ENCODE data around the gene COIL.

COIL gene

DNA sequence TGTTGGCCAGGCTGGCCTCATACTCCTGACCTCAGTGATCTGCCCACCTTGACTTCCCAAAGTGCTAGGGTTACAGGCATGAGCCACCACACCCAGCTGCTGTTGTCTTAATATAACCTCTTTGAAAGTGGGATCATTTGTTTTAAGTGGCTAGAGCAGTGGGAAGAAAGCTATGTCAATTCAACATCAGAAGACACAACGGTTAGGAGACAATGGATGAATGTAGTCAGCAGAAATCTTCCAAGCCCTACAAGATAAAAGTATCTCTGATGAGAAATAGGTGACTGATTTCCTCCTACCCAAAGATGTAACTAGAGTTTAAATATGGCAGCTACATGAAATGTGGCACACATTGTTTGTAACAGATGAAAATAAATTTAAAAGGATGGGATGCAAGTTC, 27.0 kb downstream of the COIL start:
- no peak for DNase-seq

DNA sequence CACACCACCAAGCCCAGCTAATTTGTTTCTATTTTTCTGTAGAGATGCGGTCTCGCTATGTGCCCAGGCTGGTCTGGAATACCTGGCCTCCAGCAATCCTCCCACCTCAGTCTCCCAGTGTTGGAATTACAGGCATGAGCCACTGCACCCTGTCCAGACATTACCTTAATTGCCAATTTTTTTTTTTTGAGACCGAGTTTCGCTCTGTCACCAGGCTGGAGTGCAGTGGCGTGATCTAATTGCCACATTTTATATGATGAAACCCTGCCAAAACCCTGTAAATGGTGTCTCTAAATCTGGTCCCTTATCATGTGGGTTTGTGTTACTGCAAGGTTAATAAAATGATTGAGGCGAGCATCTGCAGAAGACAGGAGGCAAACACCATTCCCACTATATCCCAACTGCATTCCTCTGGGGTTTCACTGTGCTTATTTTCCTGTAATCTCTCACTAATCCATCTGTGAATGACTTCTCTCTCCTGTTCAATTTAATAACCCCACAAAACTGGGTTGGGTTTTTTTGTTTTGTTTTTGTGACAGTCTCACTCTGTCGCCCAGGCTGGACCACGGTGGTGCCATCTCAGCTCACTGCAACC, 27.6 kb downstream of the COIL start:
- no peak for DNase-seq

DNA sequence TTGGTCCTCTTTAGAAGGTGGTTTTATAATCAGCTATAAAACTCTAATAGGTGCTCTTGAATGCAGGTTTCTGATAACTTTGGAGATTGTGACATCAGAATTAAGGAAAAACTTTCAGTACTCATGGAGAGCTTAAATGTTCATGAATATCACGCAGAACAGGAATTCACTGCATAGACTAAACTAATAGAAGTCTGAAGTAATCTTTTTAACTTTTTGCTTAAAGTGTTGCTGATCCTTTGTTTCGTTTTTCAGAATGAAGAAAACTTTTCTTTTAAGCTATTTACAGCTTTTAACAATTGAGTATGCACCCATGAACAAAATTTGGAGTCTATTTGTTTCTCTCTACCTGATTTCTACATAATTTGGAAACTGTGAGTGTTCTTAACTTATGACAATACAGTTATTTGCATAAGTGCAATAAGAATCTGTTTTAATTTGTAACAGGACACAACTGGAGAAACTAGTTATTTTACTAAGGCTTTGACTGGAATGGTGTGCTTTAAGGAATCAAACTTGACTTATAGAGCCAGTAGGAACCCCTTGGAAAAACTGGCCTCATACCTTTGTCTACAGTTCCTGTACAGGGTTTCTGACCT, 30.0 kb downstream of the COIL start:
- no peak for DNase-seq

DNA sequence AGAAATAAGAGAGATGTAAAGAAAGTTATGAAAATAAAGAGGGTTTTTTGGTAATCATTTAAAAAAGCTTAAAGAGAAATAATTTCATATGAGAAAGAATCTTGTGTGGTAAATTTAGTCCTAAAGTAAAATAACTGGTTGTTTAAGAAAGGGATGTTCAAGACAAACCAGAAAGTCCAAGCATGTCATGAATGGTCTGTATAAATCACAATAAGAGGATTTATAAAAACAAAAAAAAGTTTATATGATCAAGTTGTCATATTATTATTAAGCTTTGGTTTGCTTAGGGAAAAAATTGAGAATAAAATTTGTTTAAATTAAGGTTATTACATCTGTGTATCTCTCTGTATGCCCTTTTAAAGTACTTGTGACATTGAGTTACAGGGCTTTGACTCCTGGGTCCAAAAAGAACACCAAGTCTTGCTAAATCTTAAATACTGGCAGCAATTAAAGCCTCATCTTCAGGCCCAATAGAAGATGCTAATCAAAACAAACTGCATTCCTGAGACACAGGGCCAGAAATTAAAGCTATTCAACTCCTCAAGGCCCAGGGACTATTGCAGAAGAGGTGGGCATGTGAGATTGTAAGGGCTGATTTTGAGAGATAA, 31.4 kb downstream of the COIL start:
- no peak for DNase-seq

DNA sequence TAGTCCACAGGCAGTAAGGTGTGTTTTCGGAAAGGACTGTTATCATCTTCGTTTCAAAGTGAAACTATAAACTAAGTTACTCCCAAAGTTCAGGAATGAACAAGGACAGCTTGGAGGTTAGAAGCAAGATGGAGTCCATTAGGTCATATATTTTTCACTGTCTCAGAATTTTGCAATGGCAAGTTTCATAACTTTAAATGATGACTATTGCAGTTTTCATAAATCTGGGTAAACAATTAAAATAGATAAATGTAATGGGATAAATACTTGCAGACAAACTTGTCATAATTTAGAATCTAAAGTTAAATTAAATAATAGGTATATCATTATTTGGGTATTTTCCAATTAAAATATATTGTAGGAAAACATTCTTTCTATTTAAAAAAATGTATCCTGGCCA, 32.3 kb downstream of the COIL start:
- no peak for DNase-seq

DNA sequence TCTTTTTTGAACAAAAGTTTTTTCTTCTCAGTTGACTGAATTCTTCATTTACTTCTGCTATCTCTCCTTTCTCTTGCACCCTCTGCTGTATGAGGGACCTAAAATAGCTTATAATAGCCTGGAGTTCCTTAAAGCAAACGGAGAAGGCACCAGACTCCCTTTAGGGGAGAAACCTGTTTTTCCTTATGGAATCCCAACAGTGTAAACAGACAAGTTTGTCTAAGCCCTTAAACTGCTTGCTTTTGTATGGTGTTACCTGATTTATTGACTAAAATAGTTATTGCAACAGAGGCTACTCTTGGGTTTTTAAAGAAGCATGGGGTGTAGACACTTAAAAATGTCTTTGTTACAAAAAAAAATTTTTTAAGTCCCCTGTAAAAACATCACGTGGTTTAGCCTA, 34.1 kb downstream of the COIL start:
- DNase-seq: no peak

DNA sequence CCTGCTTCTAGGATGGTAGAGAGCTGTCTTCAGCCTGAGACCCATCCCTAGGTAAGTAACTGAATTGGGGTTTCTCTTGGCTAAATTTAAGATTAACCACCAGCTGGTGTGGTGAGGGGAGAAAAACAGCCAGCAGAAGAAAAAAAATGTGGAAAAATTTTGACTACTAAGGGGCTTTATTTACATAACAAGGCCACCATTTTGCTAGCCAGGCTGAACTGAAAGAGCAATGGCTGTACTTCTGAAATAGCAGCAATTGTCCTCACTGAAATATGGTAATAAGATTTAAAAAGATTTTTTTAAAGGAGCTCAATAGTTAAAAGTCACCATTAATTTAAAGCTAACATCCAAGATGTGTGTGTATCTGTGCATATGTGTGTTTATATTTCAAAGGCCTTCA, 34.6 kb downstream of the COIL start:
- no peak for DNase-seq

DNA sequence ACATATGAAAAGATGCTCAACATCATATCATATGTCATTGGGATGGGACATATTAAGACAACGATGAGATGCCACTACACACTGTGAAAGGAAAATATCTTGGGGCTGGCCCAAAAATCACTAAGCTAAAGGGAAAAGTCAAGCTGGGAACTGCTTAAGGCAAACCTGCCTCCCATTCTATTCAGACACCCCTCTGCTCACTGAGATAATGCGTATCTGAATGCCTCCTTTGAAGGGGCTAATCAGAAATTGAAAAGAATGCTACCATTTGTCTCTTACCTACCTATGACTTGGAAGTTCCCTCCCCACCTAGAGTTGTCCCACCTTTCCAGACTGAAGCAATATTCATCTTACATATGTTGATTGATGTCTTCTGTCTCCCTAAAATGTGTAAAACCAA, 35.8 kb downstream of the COIL start:
- DNase-seq: no peak

DNA sequence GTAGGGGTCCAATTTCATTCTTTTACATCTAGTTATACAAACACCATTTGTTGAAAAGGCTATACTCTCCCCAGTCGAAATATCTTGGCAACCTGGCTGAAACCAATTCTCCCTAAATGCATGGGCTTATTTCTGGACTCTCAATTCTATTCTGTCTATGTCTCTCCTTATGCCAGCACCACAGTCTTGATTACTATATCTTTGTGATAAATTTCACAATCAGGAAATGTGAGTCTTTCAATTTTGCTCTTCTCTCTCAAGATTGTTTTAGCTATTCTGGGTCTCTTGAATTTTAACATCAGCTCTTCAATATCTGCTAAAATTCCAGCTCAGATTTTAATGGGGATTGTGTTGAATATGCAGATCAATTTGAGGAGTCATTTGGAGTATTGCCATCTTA, 41.1 kb downstream of the COIL start:
- DNase-seq: no peak

DNA sequence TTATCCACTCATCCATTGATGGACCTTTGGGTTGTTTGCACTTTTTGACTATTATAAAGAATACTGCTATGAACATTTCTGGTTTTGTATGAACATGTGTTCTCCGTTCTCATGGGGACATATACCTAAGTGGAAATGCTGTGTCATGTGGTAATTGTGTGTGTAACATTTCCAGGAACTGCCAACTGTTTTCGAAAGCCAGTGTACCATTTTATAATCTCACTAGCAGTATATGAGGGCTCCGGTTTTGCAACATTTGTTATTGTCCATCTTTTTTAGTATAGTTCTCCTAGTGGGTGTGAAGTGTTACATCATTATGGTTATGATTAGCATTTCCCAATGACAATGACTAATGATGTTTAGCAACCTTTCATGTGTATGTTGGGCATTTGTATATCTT, 41.9 kb downstream of the COIL start:
- no peak for DNase-seq

DNA sequence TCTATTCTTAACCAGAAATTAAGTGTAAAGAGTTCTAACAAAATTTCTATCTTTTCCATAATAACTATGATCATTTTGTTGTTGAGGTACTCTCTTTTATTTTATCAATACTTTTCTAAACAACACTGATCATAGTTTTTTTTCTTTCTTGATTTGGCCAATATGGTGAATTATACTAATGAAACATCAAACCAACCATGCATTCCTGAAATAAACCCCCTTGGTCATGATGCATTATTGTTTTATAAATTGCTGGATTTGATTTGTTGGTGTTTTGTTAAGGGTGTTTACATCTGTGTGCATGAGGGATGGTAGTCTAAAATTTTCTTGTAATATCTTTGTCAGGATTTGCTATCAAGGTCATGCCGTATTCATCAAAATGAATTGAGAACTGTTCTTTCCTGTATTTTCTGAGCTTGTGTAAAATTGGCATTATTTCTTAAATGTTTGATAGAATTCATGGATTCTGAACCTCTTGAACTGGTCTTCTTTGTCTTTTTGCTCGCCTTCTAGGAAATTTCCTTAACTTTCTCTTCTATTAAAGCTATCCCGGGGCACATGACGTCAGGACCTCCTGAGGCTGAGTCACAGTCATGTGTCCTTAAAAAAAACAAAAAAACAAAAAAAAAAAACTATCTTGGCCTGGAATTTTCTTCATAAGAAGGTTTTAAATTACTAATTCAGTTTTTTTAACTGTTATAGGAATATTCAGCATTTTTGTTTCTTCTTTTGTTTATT, 43.1 kb downstream of the COIL start:
- DNase-seq: no peak

DNA sequence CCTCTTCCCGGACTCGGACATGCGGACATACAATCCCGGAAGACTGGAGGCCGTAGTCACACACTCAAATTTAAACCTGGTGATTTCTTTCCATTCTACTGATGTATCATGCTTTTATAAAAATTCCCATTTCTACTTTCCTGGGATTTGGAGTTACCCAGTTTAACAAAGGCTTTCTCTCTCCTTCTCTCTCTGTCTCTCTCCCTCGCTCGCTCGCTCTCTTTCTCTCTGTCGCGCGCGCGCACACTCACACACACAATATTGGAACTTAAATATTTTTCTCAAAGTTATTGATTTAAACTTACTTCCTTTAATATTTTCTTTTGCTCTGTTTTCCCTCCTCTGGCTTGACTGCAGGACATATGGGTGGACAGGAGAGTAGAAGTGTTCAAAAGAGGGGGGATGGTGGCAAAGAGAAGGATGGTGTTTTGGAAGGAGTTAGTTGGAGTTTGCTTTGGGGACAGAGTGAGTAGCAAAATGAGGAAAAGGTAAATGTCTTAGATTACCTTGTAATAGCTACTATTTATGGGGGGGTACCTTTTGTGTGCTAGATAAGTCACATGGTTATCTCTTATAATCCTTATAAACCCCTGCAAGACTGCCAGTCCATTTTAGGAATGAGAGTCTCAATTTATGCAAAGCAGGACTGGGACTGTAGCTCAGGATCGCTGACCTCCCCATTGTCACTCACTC, 46.1 kb downstream of the COIL start:
- DNase-seq: peak; percentile 67

DNA sequence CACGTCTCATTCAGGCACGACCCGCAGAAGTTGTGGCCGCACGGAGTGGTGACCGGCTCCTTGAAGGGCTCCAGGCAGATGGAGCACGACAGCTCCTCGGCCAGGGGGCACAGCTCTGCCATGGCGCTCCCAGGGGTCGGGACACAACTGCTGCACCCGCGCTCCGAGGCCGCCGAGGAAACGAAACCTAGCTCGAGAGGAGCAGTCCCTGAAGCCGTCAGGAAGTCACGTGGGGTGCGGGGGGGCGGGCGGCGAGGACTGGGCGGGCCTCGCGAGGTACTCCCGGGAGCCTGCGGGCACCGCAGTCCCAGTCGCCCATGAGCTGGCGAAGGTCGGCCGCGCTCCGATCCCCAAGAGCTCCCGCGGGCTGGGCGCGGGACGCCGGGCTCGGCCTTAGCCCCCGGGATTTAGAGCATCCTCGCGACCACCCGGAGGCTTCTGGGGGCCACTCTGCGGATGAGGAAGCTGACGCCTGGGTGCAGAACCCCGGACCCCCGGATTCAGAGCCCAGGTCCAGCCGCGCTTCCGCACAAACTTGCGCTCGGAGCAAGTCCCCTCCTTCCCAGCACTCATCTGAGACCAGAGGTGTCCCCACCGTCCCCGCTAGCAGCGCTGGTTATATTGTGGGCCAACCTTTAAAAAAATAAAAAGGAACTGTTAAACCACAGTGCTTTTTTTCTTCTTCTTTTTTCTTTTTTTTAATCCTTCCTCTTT, 46.8 kb downstream of the COIL start, which contains the start of gene TRIM25:
TSS of gene TRIM25 (minus strand) at position 183 of the 714 bp plus-strand sequence. CDS start at position 122, 61 bp downstream.
- peak; percentile 91 for DNase-seq

DNA sequence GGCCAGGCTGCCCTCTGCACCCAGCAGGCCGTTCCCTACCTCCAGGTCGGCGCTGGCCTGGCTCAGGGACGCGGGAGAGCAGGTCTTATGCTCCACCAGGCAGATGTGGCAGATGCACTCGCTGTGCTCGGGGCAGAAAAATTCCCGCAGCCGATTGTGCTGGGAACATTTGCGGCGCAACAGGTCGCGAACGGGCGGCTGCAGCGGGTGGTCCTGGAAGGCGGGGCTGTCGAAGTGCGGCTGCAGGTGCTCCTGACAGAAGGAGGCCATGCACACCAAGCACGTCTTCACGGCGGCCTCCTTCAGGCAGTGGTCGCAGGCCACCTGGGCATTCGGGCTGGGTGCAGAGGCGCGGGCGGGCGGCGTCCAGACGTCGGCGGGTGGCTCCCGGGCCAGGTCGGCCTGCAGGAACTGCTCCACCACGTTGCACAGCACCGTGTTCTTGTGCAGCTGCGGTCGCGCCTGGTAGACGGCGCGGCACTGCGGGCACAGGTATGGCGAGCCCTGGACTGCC, 47.4 kb downstream of the COIL start:
- DNase-seq: peak; percentile 29

DNA sequence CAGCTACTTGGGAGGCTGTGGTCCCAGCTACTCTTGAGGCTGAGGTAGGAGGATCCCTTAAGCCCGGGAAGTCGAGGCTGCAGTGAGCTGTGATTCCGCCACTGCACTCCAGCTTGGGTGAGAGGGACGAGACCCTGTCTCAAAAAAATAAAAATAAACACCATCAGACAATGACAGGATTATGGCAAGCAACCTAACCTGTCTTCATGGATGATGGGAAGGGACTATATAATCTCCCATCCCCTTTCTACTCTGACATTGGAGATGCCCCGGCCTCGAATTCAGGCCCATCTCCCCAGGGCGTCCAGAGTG, 47.9 kb downstream of the COIL start:
- DNase-seq: no peak

DNA sequence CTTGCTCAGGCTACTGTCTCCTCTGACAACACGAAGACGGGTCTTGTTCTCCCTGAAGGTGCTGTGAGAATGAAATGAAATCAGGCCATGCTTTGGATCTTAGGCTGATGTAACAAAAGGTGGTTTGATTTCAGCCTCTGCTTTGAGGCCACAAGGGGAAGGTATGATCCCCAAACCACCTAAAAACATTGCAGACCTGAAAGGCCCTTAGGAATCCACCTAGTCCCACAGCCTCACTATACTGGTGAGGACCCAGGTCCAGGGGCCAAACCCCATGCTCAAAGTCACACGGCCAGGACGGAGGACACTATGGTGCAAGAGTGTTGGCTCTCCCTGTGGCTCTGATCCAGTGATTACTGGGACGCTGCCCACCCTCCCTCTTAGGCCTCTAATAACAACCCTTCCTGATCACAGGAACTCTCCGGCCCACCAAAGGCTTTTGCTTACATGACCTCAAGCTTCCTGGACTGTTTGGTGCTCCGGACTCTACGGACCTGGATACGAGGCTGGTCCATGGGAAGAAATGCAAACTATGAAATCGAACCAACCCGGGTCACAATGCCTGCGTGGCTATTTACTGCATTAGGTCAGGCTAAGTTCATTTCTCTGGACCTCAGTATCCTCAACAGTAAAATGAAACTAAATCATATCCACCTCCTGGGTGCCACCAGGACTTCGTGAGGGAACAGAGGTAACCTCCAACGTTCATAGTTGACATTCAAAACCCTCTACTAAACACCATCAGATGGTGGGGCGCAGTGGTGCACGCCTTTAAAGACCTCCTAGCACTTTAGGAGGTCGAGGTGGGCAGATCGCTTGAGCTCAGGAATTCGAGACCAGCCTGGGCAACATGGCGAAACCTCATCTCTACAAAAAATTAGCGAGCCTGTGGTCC, 48.5 kb downstream of the COIL start:
- DNase-seq: no peak

DNA sequence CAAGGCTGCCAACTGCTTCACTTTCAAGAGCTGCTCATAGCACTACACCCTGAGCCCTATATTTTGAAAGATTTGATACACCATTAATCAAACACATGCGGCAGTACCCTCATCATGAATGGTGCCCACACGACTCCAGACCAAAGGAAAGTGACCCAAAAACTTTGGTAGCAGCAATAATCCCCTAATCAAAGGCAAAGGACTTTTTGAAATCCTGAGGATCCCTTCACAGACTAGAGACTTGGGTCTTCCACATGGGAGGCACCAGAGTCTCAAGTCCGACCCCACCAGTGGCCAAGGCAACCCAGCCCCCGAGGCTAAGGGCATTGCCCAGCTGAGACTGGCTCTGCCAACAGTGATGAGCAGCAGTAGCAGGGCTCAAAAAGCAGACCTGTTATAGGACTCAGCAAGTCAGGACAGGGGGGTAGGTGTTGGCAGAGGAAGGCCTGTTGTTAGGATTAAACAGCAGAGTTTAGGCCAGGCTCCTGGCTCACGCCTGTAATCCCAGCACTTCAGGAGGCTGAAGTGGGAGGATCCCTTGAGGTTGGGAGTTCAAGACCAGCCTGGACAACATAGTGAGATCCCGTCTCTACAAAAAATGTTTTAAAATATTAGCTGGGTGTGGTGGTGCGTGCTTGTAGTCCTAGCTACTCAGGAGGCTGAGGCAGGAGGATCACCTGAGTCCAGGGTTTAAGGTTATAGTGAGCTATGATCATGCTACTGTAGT, 50.2 kb downstream of the COIL start:
- no peak for DNase-seq

DNA sequence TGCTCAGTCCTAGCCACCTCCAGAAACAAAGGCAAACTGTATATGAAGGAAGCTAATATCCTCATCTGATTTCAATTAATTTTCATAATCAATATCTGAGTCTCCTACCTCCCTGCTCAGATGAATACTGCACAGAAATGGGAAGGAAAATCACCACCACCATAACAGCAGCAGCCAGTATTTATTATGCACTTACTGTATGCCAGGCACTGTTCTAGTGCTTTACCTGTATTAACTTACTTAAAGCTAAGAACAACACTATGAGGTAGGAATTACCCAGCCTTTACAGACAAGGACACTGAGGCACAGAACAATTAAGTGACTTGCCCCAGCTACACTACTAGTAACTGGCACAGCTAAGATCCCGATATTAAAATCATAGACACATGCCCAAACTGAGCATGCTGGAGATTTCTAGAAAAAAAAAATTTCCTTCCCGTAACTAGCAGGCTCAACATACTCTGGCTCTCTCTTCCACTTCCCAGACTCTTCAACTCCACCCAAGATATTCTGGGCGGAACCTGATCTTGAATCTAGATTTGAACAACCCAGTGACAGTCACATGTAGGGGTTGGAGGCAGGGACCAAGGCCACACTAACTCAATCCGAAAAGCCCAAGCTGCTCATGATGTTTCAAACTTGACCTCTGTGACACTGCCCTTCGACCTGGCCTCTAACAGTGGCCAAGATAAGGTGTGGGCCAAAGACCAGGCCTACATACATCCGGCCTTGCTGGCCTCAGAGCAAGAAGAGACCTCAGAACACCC, 50.9 kb downstream of the COIL start:
- DNase-seq: no peak

DNA sequence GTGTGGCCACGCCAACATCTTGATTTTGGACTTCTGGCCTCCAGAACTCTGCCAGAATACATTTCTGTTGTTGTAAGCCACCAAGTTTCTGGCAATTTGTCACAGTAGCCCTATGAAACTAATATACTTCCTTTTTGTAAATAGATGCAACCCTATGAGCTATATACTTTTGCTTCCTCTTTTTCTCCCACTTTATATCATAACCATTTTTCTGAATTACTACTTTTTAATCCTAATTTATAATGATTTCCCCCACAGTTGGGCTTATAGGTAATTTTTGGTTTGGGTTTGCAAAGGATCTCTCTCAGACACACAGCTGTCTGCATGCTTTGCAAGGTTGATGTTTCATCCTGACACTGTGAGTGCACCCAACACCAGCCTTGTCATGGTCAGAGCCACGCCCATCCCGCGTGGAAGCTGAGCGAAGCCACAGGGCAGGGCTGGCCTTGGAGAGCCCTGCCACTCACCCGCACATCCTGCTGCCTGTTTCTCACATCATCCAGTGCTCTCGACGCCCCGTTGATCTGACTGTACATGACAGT, 52.8 kb downstream of the COIL start:
- DNase-seq: no peak

DNA sequence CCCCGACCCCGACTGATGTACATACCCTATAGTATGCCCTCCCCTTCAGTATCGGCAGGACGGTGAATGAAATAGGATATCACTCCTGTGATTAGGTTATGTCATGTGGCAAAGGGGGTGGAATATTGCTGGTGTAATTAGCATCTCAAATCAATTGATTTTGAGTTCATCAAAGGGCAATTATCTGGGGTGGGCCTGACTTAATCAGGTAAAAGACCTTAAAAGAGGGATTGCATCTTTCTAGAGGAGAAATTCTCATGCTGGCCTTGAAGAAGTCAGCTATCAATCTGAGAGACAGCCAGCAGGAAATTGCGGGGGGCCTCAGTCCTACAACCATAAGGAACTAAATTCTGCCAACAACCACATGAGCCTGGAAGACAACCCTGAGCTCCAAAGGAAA, 57.3 kb downstream of the COIL start:
- DNase-seq: no peak
